ENCODE results near the gene GPR135.

DNA sequence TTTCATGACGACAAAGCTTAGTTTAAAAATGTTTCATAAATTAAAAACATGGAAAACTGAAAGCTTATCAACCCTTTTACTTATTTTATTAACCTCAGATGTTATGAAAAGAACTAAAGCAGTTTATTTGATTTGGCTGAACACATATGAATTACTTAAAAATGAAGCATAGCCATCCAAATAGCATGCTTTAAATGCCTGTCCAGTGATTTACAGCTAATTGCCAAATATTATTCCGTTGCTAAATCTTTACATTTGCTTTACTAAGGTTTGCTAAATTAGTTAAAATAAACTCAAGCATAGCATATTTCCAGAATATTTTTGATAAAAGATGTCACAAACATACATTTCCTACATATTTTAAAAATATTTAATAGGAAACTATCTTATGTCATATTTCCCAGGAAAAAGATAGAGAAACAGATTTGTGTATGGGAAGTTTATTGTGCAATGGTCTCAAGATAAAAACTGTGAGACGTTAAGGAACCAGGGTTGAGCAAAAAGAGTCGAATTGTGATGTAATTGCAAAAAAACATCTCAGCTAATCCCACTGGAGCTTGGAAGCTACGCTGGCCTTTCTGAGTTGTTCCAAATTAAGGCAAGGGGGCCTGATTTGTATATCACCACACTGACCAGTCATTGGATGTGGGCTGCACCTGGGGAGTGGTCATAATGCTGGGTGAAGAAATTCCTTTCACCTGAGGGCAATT lies 25.8 kb downstream of the GPR135 start:
- TF ChIP-seq POLR2A (IDR thresholded peaks at IDR 0.05) (no peak), POLR2AphosphoS5 (IDR thresholded peaks at IDR 0.05) (no peak)
- TF ChIP-seq, protein P1, sequence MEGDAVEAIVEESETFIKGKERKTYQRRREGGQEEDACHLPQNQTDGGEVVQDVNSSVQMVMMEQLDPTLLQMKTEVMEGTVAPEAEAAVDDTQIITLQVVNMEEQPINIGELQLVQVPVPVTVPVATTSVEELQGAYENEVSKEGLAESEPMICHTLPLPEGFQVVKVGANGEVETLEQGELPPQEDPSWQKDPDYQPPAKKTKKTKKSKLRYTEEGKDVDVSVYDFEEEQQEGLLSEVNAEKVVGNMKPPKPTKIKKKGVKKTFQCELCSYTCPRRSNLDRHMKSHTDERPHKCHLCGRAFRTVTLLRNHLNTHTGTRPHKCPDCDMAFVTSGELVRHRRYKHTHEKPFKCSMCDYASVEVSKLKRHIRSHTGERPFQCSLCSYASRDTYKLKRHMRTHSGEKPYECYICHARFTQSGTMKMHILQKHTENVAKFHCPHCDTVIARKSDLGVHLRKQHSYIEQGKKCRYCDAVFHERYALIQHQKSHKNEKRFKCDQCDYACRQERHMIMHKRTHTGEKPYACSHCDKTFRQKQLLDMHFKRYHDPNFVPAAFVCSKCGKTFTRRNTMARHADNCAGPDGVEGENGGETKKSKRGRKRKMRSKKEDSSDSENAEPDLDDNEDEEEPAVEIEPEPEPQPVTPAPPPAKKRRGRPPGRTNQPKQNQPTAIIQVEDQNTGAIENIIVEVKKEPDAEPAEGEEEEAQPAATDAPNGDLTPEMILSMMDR (IDR thresholded peaks at IDR 0.05) = no peak
